Neural cell (in vitro differentiated cells): ENCODE measurements around the gene CCDC174.

Source experiments
- CTCF ChIP-seq: fragments of 450-650 bp; IDR thresholded peaks from 2 replicates; pipeline ENCODE4 v1.5.1; 2014; ENCODE audit warnings: antibody characterized with exemption, mild to moderate bottlenecking, moderate library complexity; ENCODE audit not compliant: poor library complexity, severe bottlenecking
- EZH2 ChIP-seq: fragments of 200-600, 300-800 bp; shearing (Covaris generic), sonication (generic); IDR thresholded peaks from 2 replicates; pipeline ENCODE4 v1.6.1; 2014; ENCODE audit warnings: antibody characterized with exemption, low read length, borderline replicate concordance, mild to moderate bottlenecking; ENCODE audit not compliant: insufficient read depth, poor library complexity, severe bottlenecking
- MXI1 ChIP-seq: fragments of 450-650 bp; conservative IDR thresholded peaks from 2 replicates; pipeline ENCODE4 v1.6.1; 2014; ENCODE audit warnings: antibody characterized with exemption, mild to moderate bottlenecking; ENCODE audit not compliant: poor library complexity, severe bottlenecking
- POLR2AphosphoS5 ChIP-seq: IDR thresholded peaks from 2 replicates; pipeline ENCODE4 v1.6.1; 2012

DNA sequence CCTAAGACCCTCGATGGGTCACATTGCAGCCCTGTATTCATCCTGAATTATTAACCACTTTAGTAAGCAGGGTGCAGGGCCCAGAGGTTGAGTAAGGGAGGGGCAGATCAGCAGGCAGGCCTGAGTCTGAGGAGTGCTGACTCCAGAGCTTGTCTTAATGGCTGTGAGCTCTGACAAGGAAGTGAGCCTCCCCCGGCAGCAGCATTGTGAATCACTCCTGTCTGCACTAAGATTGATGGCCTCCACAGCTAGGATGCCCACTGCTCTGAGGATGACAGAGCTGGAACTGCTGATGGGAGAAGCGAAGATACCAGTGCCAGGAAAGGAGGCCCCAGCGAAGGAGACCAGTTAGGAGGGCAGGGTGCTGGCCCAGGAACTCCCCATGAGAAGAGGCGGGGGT is 46.5 kb upstream of the CCDC174 start:
- TF ChIP-seq CTCF (no peak), POLR2AphosphoS5 (peak; percentile 11), MXI1 (no peak), EZH2 (no peak)
